Measurements from ENCODE around the gene ARMC7.

- TF ChIP-seq EZH2 (IDR thresholded peaks at IDR 0.05; ENCODE audit: low read length) (no peak), CTCF (optimal IDR thresholded peaks at IDR 0.05 in 1 of 3, IDR thresholded peaks at IDR 0.05 in 1 of 3, conservative IDR thresholded peaks at IDR 0.05 in 1 of 3; ENCODE audit: extremely low read depth in 1 of 3, insufficient read depth in 2 of 3, low read length in 3 of 3) (no peak)
Measured at GRCh38 chr17:75130059-75130631, 20.4 kb downstream of the ARMC7 start.
